Mammary epithelial cell (primary cell): ENCODE data around the gene MYO15B.
"Not testable (repeated sequence)": the region's sequence is repeated elsewhere in the genome, so short reads cannot be mapped to it uniquely, and the experiment has no call there.

Experiments used
- CTCF ChIP-seq, 2 donors: IDR thresholded peaks in 1 of 2; conservative IDR thresholded peaks in 1 of 2; 2 replicates each; pipeline ENCODE4 v1.5.1; 2011 to 2012; ENCODE audit warnings: inconsistent platforms in 2 of 2, low read length in 2 of 2, mild to moderate bottlenecking in 2 of 2, control low read depth in 1 of 2, low read depth in 1 of 2; ENCODE audit not compliant: insufficient read depth in 1 of 2; ENCODE audit errors: extremely low read depth in 1 of 2
- EZH2 ChIP-seq: IDR thresholded peaks from 2 replicates; pipeline ENCODE4 v1.6.1; 2012; ENCODE audit warnings: low read length, inconsistent platforms, borderline replicate concordance

- not testable (repeated sequence) for TF ChIP-seq CTCF (conservative IDR thresholded peaks at IDR 0.05 in 1 of 2, IDR thresholded peaks at IDR 0.05 in 1 of 2; ENCODE audit: extremely low read depth in 1 of 2, insufficient read depth in 1 of 2, low read depth in 1 of 2, low read length in 2 of 2); EZH2
These were observed 5.8 kb downstream of the MYO15B start for GRCh38 chr17:75593430-75593829.
